GM12875 (cell line): ENCODE measurements around the gene NDST3.
"Not testable (repeated sequence)": the region's sequence is repeated elsewhere in the genome, so short reads cannot be mapped to it uniquely, and the experiment has no call there.

ENCODE experiments used
- H3K4me3 ChIP-seq: one replicate; pipeline ENCODE4 v1.5.1; 2011; ENCODE audit warnings: low read depth, low read length, control low read depth
- CTCF ChIP-seq: IDR thresholded peaks from 2 replicates; pipeline ENCODE4 v1.5.1; 2011; ENCODE audit warnings: low read depth, mild to moderate bottlenecking, control low read depth, inconsistent platforms, low read length, moderate library complexity, borderline replicate concordance; ENCODE audit not compliant: insufficient read depth

The NDST3 gene

GRCh38 chr4:118289794-118290193 lies 255.5 kb downstream of the NDST3 start:
- no peak for TF ChIP-seq CTCF
- no peak overlapping the region for H3K4me3 ChIP-seq

GRCh38 chr4:118290951-118291350 lies 256.7 kb downstream of the NDST3 start:
- no peak for TF ChIP-seq CTCF
- H3K4me3 ChIP-seq, result no peak overlapping the region

GRCh38 chr4:118296729-118297128 lies 262.4 kb downstream of the NDST3 start:
- TF ChIP-seq CTCF, result no peak
- no peak overlapping the region for H3K4me3 ChIP-seq

GRCh38 chr4:118299619-118300018 lies 265.3 kb downstream of the NDST3 start:
- H3K4me3 ChIP-seq, result not testable (repeated sequence)

GRCh38 chr4:118307643-118308042 lies 273.4 kb downstream of the NDST3 start:
- no peak overlapping the region for H3K4me3 ChIP-seq
- no peak for TF ChIP-seq CTCF
